IMR-90 (cell line): ENCODE measurements around the gene NFIA. TPM values are rescaled to one million over a fixed set of nuclear protein-coding genes. Genes with fewer than 3 reads are reported as not detected.

ENCODE experiments used
- ATAC-seq: fragments of 200-7000 bp; cut with Tn5 transposase; 2 replicates; pipeline ENCODE4 v1.9.1; 2020; ENCODE audit warnings: low read depth, mild to moderate bottlenecking, moderate library complexity
- BruUV-seq: library from RNA; stranded (reverse); fragments of 400-500 nt; replicated peaks from 2 replicates; lab custom pipeline; 2021; lab: Mats Ljungman, UMichigan
- CTCF ChIA-PET: fragments of 300-600 bp; formaldehyde crosslinking; extraction: SDS; loops from one replicate; lab custom pipeline; 2021; ENCODE audit warnings: antibody characterized with exemption; lab: Yijun Ruan, JAX
- POLR2A ChIA-PET: fragments of 300-600 bp; sonication (Branson Sonifier 250); formaldehyde crosslinking; loops from one replicate; lab custom pipeline; 2022; ENCODE audit warnings: antibody characterized with exemption; ENCODE audit not compliant: unreplicated experiment; lab: Charles Lee
- DNase-seq: peaks from one replicate; pipeline ENCODE4 v3.0.0; 2013
- H2AFZ ChIP-seq: replicated peaks from 2 replicates; pipeline ENCODE3; 2013; ENCODE audit warnings: low read length, mild to moderate bottlenecking; ENCODE audit not compliant: poor library complexity
- H2AK5ac ChIP-seq: 2 replicates; pipeline ENCODE4 v1.6.1; 2013; ENCODE audit warnings: low read depth, low read length, inconsistent platforms
- H2AK9ac ChIP-seq: replicated peaks from 2 replicates; pipeline ENCODE3; 2013; ENCODE audit warnings: mild to moderate bottlenecking, low read depth, low read length, moderate library complexity; ENCODE audit not compliant: poor library complexity
- H2BK120ac ChIP-seq: 2 replicates; pipeline ENCODE4 v1.6.1; 2013; ENCODE audit warnings: low read depth, low read length, inconsistent platforms
- H2BK15ac ChIP-seq: 3 replicates; pipeline ENCODE4 v1.6.1; 2013; ENCODE audit warnings: low read depth, low read length, inconsistent platforms
- H2BK20ac ChIP-seq: 2 replicates; pipeline ENCODE4 v1.6.1; 2013; ENCODE audit warnings: low read depth, mild to moderate bottlenecking, inconsistent platforms, low read length, moderate library complexity
- H2BK5ac ChIP-seq: 2 replicates; pipeline ENCODE4 v1.6.1; 2013; ENCODE audit warnings: mild to moderate bottlenecking, low read depth, low read length, inconsistent platforms; ENCODE audit not compliant: poor library complexity, severe bottlenecking
- H3K14ac ChIP-seq: replicated peaks from 2 replicates; pipeline ENCODE4 v1.6.1; 2013; ENCODE audit warnings: low read depth, low read length, inconsistent platforms
- H3K18ac ChIP-seq: 2 replicates; pipeline ENCODE4 v1.6.1; 2013; ENCODE audit warnings: low read depth, low read length, control low read depth
- H3K23ac ChIP-seq: 2 replicates; pipeline ENCODE4 v1.6.1; 2013; ENCODE audit warnings: low read depth, low read length, inconsistent platforms
- H3K27ac ChIP-seq: 2 replicates; pipeline ENCODE4 v1.5.1; 2013; ENCODE audit warnings: mild to moderate bottlenecking, control low read depth, low read length; ENCODE audit not compliant: insufficient read depth
- H3K27me3 ChIP-seq: 2 replicates; pipeline ENCODE4 v1.6.1; 2013; ENCODE audit warnings: low read length; ENCODE audit not compliant: control insufficient read depth, insufficient read depth
- H3K36me3 ChIP-seq: 2 replicates; pipeline ENCODE4 v1.6.1; 2013; ENCODE audit warnings: low read length, mixed read lengths; ENCODE audit not compliant: control insufficient read depth, insufficient read depth
- H3K4ac ChIP-seq: 2 replicates; pipeline ENCODE4 v1.6.1; 2013; ENCODE audit warnings: low read depth, low read length, inconsistent platforms
- H3K4me1 ChIP-seq: 2 replicates; pipeline ENCODE4 v1.6.1; 2013; ENCODE audit warnings: low read length, mixed read lengths; ENCODE audit not compliant: control insufficient read depth, insufficient read depth
- H3K4me2 ChIP-seq: 2 replicates; pipeline ENCODE4 v1.6.1; 2013; ENCODE audit warnings: low read depth, mild to moderate bottlenecking, control low read depth, low read length, moderate library complexity
- H3K4me3 ChIP-seq: 2 replicates; pipeline ENCODE4 v1.5.1; 2013; ENCODE audit warnings: low read depth, mild to moderate bottlenecking, control low read depth, low read length, moderate library complexity; ENCODE audit not compliant: insufficient read depth
- H3K56ac ChIP-seq: 2 replicates; pipeline ENCODE4 v1.6.1; 2013; ENCODE audit warnings: low read length, inconsistent platforms; ENCODE audit not compliant: insufficient read depth; ENCODE audit errors: extremely low read depth
- H3K79me1 ChIP-seq, 2 experiments: 2 replicates each; pipeline ENCODE4 v1.6.1; 2013; ENCODE audit warnings: low read length in 2 of 2, inconsistent platforms in 1 of 2, low read depth in 1 of 2
- H3K9ac ChIP-seq: 2 replicates; pipeline ENCODE4 v1.6.1; 2013; ENCODE audit warnings: low read depth, low read length, control low read depth
- H3K9me1 ChIP-seq: 2 replicates; pipeline ENCODE4 v1.6.1; 2013; ENCODE audit warnings: low read length, inconsistent platforms; ENCODE audit not compliant: insufficient read depth
- H3K9me3 ChIP-seq: 2 replicates; pipeline ENCODE4 v1.6.1; 2013; ENCODE audit warnings: low read length; ENCODE audit not compliant: control insufficient read depth, insufficient read depth
- H4K20me1 ChIP-seq: 2 replicates; pipeline ENCODE4 v1.6.1; 2013; ENCODE audit warnings: low read length, inconsistent platforms; ENCODE audit not compliant: insufficient read depth
- H4K5ac ChIP-seq: 2 replicates; pipeline ENCODE4 v1.6.1; 2013; ENCODE audit warnings: mild to moderate bottlenecking, low read depth, low read length, control low read depth
- H4K8ac ChIP-seq, 2 experiments: 2 replicates each; pipeline ENCODE4 v1.6.1; 2013; ENCODE audit warnings: low read depth in 2 of 2, low read length in 2 of 2, control low read depth in 1 of 2, inconsistent platforms in 1 of 2
- H4K91ac ChIP-seq: 2 replicates; pipeline ENCODE4 v1.6.1; 2013; ENCODE audit warnings: low read depth, low read length, inconsistent platforms; ENCODE audit not compliant: insufficient read depth
- BHLHE40 ChIP-seq: fragments of 150-350 bp; IDR thresholded peaks from 2 replicates; pipeline ENCODE4 v1.6.1; 2016; ENCODE audit warnings: mild to moderate bottlenecking, low read depth, low read length
- CEBPB ChIP-seq: IDR thresholded peaks from 2 replicates; pipeline ENCODE4 v1.6.1; 2012; ENCODE audit warnings: low read depth, low read length, improper control_type of control experiment
- CHD1 ChIP-seq: IDR thresholded peaks from 2 replicates; pipeline ENCODE4 v1.6.1; 2012; ENCODE audit warnings: low read depth, low read length, improper control_type of control experiment
- FOS ChIP-seq: fragments of 150-350 bp; IDR thresholded peaks from 2 replicates; pipeline ENCODE4 v1.6.1; 2016; ENCODE audit warnings: low read depth, low read length
- MAFK ChIP-seq: IDR thresholded peaks from 2 replicates; pipeline ENCODE4 v1.6.1; 2012; ENCODE audit warnings: low read depth, low read length, improper control_type of control experiment
- MAZ ChIP-seq: IDR thresholded peaks from 2 replicates; pipeline ENCODE4 v1.6.1; 2012; ENCODE audit warnings: low read depth, mild to moderate bottlenecking, low read length, improper control_type of control experiment, moderate library complexity, borderline replicate concordance
- MXI1 ChIP-seq: IDR thresholded peaks from 2 replicates; pipeline ENCODE4 v1.6.1; 2012; ENCODE audit warnings: low read depth, mild to moderate bottlenecking, low read length, moderate library complexity, borderline replicate concordance
- NFE2L2 ChIP-seq: fragments of 150-350 bp; IDR thresholded peaks from 2 replicates; pipeline ENCODE4 v1.6.1; 2016; ENCODE audit warnings: low read depth, mild to moderate bottlenecking, low read length
- POLR2A ChIP-seq: IDR thresholded peaks from 2 replicates; pipeline ENCODE4 v1.6.1; 2012; ENCODE audit warnings: mild to moderate bottlenecking, low read depth, low read length
- RAD21 ChIP-seq: IDR thresholded peaks from 2 replicates; pipeline ENCODE4 v1.6.1; 2012; ENCODE audit warnings: low read length, improper control_type of control experiment
- RCOR1 ChIP-seq: IDR thresholded peaks from 2 replicates; pipeline ENCODE4 v1.6.1; 2012; ENCODE audit warnings: mild to moderate bottlenecking, low read length, improper control_type of control experiment; ENCODE audit not compliant: insufficient replicate concordance
- RFX5 ChIP-seq: IDR thresholded peaks from 2 replicates; pipeline ENCODE4 v1.8.0; 2012; ENCODE audit warnings: low read depth, mild to moderate bottlenecking, low read length, moderate library complexity
- SMC3 ChIP-seq: fragments of 150-350 bp; IDR thresholded peaks from 2 replicates; pipeline ENCODE4 v1.6.1; 2016; ENCODE audit warnings: low read depth, mild to moderate bottlenecking, antibody characterized with exemption, low read length, moderate library complexity
- WGBS, 2 experiments: methylation state at CpG; one replicate each; pipeline versions ENCODE4 v1.1.5 to v1.1.7; 2013; ENCODE audit warnings: missing lambda C conversion rate in 2 of 2; ENCODE audit not compliant: insufficient read length in 1 of 2; ENCODE audit errors: extremely low coverage in 2 of 2; 5-methylcytosine and 5-hydroxymethylcytosine counted together
- dilution Hi-C: fragments of 300-500 bp; cut with HindIII; formaldehyde crosslinking; loops from one replicate; pipeline ENCODE4 v1.14.3; 2018; ENCODE audit warnings: low sequenced_read_pairs; ENCODE audit not compliant: unreplicated experiment
- in situ Hi-C: fragments of 300-500 bp; cut with MboI; formaldehyde crosslinking; loops from 3 replicates; pipeline ENCODE4 v1.14.3; 2019; ENCODE audit warnings: low sequenced_read_pairs, inconsistent platforms, mixed read lengths
- intact Hi-C: fragments of 100-400 bp; cut with micrococcal nuclease; formaldehyde crosslinking; loops from 2 replicates; pipeline ENCODE4 v1.10.0; 2022
- polyA plus RNA-seq, 3 experiments: library from polyadenylated mRNA; depleted of rRNA; stranded (reverse); fragments of >200 nt; gene quantifications; 2 replicates each; pipeline ENCODE4 v1.2.3, GENCODE V29; 2012; ENCODE audit warnings: low replicate concordance in 1 of 3
- total RNA-seq: library from RNA; depleted of rRNA; stranded (reverse); fragments of >200 nt; gene quantifications from 2 replicates; pipeline ENCODE4 v1.2.3, GENCODE V29; 2012
- TF ChIP-seq, protein P1 (sequence below): fragments of 150-350 bp; IDR thresholded peaks from 2 replicates; pipeline ENCODE4 v1.6.1; 2017; ENCODE audit warnings: mild to moderate bottlenecking, antibody characterized with exemption, low read length, low read depth
- TF ChIP-seq, protein P2 (sequence below): fragments of 150-350 bp; IDR thresholded peaks from 2 replicates; pipeline ENCODE4 v1.6.1; 2016; ENCODE audit warnings: low read depth, mild to moderate bottlenecking, low read length, moderate library complexity, borderline replicate concordance
- TF ChIP-seq, protein P3 (sequence below): conservative IDR thresholded peaks from 2 replicates; pipeline ENCODE4 v1.5.1; 2012; ENCODE audit warnings: mild to moderate bottlenecking, low read depth, low read length, improper control_type of control experiment

NFIA gene
- total and polyA plus RNA-seq, 2 of the 4 experiments (the other 2 are of a cell fraction): 1.6 to 2.2 TPM

DNA sequence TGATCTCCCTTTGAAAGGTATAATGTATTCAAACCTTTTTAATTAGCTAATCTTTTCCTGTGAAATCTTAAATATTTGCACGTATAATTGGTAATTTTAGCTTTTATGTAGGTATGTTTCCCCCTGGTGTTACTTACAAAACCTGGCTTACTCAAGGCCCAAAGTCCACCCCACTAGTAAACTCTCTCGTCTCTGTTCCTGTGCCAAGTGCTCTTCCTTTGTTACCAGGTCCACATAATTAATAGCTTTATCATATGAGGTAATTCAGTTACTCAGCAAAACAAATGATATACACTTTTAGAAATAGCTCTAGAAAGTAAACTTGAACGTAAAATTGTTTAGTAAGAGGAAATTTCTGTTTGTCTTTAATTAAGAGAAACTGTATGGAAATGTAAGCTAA is 36.7 kb downstream of the NFIA start:
- H3K18ac ChIP-seq: no peak overlapping the region
- intact Hi-C loops: no loop called here

More for the DNA sequence above, 36.7 kb downstream of the NFIA start:
- Histone ChIP-seq H3K4me1 (no peaks in the 10 kb centered on the region), H3K14ac (no peak overlapping the region), H3K56ac (no peak overlapping the region), H2BK15ac (no peak overlapping the region), H3K4ac (no peak overlapping the region), H4K20me1 (no peaks in the 10 kb centered on the region), H4K91ac (no peak overlapping the region), H3K36me3 (no peaks in the 10 kb centered on the region), H3K27ac (no peak overlapping the region), H2BK120ac (no peak overlapping the region), H3K23ac (no peak overlapping the region), H2BK5ac (no peak overlapping the region), H3K4me3 (no peak overlapping the region), H2AFZ (no peak overlapping the region), H3K9me1 (peaks cover 4% of the 10 kb centered on the region), H4K5ac (no peak overlapping the region), H3K9ac (no peak overlapping the region), H2AK9ac (no peak overlapping the region), H3K9me3 (no peaks in the 10 kb centered on the region), H4K8ac (no peak overlapping the region), H3K27me3 (no peaks in the 10 kb centered on the region), H3K4me2 (no peak overlapping the region), H2BK20ac (no peak overlapping the region), H3K79me1 (no peaks in the 10 kb centered on the region), H2AK5ac (no peak overlapping the region)
- in situ Hi-C loops (no loop called here), dilution Hi-C loops (no loop called here)
- ChIA-PET POLR2A (no interaction called here), CTCF (interaction anchor here (1.4 kb wide), 1 partner anchor 69 kb away, joined by 3 read pairs; no protein-coding TSS in a partner anchor)
- no TSS peak for BruUV-seq
- WGBS, 2 experiments: no CpG with 5 or more reads among the region's 3 CpGs
- ATAC-seq (no peak), DNase-seq (no peak)
- TF ChIP-seq FOS (no peak), MXI1 (no peak), SMC3 (no peak), RAD21 (no peak), MAFK (no peak), CHD1 (no peak), RCOR1 (no peak), POLR2A (no peak), CEBPB (no peak), BHLHE40 (no peak), RFX5 (no peak), MAZ (no peak), NFE2L2 (no peak)
- TF ChIP-seq, protein P1, sequence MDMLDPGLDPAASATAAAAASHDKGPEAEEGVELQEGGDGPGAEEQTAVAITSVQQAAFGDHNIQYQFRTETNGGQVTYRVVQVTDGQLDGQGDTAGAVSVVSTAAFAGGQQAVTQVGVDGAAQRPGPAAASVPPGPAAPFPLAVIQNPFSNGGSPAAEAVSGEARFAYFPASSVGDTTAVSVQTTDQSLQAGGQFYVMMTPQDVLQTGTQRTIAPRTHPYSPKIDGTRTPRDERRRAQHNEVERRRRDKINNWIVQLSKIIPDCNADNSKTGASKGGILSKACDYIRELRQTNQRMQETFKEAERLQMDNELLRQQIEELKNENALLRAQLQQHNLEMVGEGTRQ: no peak
- TF ChIP-seq, protein P2, sequence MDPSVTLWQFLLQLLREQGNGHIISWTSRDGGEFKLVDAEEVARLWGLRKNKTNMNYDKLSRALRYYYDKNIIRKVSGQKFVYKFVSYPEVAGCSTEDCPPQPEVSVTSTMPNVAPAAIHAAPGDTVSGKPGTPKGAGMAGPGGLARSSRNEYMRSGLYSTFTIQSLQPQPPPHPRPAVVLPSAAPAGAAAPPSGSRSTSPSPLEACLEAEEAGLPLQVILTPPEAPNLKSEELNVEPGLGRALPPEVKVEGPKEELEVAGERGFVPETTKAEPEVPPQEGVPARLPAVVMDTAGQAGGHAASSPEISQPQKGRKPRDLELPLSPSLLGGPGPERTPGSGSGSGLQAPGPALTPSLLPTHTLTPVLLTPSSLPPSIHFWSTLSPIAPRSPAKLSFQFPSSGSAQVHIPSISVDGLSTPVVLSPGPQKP: no peak
- TF ChIP-seq, protein P3, sequence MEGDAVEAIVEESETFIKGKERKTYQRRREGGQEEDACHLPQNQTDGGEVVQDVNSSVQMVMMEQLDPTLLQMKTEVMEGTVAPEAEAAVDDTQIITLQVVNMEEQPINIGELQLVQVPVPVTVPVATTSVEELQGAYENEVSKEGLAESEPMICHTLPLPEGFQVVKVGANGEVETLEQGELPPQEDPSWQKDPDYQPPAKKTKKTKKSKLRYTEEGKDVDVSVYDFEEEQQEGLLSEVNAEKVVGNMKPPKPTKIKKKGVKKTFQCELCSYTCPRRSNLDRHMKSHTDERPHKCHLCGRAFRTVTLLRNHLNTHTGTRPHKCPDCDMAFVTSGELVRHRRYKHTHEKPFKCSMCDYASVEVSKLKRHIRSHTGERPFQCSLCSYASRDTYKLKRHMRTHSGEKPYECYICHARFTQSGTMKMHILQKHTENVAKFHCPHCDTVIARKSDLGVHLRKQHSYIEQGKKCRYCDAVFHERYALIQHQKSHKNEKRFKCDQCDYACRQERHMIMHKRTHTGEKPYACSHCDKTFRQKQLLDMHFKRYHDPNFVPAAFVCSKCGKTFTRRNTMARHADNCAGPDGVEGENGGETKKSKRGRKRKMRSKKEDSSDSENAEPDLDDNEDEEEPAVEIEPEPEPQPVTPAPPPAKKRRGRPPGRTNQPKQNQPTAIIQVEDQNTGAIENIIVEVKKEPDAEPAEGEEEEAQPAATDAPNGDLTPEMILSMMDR: no peak
